NCI-H2196 (cell line): ENCODE data around the gene SLC35G3.
"Not testable (repeated sequence)": the region's sequence is repeated elsewhere in the genome, so short reads cannot be mapped to it uniquely, and the experiment has no call there.

Source experiments
- DNase-seq: peaks from one replicate; lab custom pipeline; 2025; ENCODE audit not compliant: unreplicated experiment; lab: John Stamatoyannopoulos, UW

SLC35G3 gene

GRCh38 chr17:35167046-35167445 is 27.1 kb downstream of the SLC35G3 start:
- DNase-seq = no peak

DNA sequence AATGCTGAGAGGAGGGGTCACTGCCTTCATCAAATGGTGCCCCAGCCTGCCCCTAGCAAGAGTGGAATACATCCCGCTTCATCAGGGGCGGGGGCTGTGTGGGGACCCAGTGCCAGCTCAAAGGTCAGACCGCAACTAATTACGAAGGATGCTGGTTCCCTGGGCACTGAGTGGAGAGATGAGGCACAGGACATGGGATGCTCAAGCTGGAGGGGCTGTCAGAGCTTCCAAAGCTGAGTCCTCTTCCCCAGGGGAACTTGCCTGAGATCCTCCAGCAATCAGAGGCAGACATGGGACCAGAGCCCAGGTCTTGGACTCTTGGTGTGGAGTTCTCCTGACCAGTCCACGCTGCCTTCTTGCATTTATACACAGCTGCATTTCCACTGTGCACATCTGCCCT is 27.7 kb downstream of the SLC35G3 start:
- DNase-seq = no peak

DNA sequence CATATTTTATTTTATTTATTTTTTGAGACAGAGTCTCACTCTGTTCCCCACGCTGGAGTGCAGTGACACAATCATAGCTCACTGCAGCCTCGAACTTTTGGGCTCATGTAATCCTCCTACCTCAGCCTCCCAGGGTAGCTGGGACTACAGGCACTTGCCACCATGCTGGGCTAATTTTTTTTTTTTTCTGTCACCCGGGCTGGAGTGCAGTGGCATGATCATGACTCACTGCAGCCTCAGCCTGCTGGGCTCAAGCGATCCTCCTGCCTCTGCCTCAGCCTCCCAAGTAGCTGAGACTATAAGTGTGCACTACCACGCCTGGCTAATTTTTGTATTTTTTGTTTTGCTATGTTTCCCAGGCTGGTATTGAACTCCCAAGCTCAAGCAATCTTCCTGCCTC is 29.5 kb downstream of the SLC35G3 start:
- no peak for DNase-seq

DNA sequence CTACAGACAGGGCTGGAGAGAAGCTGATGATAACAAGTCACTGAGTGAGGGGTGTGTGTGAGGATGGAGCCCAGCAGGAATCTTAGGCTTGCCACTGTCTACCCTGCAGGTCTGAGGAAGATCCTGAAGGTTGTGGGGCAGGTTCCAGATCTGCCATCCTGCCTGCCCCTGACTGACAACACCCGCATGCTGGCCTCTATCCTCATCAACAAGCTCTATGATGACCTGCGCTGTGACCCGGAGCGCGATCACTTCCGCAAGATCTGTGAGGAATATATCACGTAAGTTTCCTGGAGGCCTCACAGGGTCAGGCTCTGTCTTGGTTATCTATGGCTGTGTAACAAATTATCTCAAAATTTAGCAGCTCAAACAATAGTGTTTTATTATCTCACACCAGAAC is 30.3 kb downstream of the SLC35G3 start:
- no peak for DNase-seq

DNA sequence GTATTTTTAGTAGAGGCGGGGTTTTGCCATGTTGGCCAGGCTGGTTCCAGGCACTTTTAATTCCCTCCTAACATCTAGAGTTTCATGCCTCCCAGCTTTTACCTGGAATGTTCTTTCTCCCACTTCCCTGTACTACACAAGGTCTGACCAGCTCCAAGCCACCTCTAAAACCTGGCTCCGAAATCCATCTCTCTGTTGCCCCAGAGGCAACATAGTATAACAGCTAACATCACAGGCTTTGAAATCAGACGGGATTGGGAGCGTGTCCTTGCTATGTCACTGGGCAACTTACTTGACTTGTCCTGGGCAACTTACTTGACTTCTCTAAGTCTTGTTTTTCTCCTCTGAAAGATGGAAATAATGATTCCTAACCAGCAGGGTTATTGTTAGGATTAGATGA is 31.4 kb downstream of the SLC35G3 start:
- DNase-seq = no peak

DNA sequence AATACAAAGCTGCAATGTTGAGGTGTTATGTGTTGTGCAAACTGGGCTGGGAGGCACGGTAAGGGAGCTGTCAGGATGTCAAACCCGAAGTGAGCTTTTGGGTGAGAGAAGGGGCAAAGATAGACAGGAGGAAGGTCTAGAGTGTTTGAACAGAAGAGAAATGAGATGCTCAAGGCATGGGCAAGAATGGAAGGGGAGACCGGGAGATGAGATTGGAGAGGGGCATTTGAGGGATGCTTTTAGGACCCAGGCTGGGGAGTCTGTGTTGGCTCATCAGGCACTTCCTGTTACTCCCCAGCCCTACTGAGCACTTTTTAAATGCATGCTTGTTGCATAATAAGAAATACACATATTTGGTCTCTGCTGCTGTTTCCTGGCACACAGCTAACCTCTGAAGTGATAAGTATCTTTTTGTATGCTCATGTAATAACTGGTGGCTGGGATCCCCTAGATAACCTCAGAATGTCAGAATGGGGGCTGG is 32.9 kb downstream of the SLC35G3 start:
- no peak for DNase-seq

- DNase-seq = no peak
Measured at GRCh38 chr17:35160354-35161201, 33.6 kb downstream of the SLC35G3 start.

DNA sequence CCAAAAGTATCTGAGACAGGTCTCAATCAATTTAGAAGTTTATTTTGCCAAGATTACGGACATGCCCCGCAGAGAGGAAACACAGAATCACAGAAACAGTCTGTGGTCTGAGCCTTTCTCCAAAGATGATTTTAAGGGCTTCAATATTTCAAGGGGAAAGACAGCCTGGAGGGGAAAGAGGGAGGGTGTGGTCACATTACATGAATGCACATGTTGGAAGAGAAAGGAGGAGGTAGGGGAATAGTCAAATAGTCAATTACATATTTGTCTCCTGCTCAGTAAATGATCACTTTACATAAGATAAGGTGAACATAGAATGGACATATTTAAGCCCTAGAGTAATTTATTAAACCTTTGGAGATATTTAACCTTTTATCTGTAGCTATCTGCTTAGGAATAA is 34.3 kb downstream of the SLC35G3 start:
- DNase-seq = no peak

DNA sequence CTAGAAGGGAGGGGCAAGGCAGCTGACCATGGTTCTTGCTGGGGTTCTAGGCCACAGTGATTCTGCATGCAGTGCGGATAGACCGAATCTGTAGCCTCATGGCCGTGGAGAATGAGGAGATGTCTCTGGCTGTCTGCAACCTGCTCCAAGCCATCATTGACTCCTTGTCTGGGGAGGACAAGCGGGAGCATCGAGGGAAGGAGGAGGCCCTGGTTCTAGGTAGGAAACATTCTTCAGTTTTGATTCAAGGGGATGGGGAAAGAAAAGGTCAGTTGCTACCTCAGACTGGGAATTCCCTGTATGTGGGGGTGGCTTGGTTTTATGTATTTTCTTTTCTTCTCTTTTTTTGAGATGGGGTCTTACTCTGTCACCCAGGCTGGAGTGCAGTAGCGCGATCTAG is 38.9 kb downstream of the SLC35G3 start:
- DNase-seq = no peak

DNA sequence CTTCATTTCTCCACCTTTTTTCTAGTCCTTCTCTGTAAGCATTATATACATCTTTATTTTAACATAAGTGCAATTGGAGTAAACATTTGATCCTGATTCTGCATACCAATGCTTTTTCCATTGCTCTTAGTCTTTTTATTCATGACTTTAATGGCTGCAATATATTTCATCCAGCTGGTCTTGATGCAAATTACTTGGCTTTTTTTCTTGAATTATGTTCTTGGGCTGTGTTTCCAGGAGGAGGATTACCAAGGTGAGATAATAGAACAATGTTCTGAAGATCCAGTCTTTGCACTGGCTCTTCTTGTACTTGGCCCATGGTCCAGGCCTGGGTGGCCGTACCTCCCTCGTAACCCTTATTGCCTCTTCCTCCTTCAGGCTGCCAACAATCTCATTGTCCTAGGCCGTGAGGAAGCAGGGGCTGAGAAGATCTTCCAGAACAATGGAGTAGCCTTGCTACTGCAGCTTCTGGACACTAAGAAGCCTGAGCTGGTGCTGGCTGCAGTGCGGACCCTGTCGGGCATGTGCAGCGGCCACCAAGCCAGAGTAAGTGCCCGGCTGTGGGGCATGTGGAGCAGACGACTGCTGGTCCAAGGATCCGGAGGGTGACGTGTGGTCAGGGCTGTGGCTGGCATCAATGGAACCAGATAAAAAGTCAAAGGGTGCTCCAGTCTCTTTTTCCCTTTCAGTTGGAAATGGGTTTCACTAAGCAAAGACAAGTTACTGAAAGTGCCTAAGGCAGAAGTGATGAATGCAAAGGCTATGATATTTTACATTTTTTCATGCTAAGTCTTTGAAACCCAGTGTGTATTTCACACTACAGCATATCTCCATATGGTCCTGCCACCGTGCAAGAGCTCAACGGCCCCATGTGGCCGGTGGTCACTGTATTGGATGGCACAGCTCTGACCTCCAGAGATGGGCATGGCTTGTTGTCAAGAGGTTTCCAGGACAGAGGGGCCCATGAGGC is 39.7 kb downstream of the SLC35G3 start:
- no peak for DNase-seq

DNA sequence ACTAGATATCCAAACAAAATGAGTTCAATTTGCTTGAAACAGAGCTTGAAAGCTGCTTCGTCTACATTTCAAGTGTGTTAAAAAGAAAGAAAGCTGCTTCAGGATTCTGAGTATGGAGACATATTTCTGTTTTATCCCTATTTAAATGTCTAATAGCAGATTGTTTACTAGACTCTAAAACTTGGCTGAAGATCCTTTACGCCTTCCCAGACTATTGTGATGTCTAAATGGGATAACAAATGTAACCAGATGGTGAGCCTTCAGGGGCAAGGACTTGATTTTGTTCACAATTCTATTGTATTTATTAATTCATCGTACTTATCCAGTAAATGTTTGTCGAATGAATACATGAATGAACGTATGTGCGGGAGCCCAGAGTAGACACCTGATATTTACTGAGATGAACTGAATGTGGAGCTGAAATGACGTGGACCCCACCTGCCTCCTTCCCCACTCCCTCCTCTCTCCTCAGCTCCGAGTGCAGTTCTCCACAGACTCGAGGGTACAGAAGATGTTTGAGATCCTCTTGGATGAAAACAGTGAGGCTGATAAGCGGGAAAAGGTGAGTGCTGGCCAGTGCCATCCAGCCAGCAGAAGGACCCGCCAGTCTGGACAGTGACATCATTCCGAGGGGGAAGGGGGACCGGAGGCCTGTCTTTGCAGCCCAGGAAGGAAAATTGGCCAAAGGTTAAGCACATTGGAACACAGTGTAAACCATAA is 41.6 kb downstream of the SLC35G3 start:
- DNase-seq = no peak

- DNase-seq = not testable (repeated sequence)
Measured at GRCh38 chr17:35151080-35151479, 43.1 kb downstream of the SLC35G3 start.

DNA sequence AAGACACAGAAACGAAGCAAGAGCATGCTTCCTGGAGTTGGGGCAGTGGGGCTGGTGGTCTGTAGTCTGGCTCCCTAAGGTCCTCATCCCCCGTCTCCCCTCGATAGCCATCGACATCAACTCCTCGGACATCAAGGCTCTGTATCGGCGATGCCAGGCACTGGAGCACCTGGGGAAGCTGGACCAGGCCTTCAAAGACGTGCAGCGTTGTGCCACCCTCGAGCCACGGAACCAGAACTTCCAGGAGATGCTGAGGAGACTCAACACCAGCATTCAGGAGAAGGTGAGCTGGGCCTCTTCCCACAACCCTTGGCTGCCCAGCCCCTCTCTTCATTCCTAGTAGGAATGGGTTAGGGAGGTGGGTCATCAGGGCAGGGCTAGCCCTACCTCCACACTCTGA is 44.3 kb downstream of the SLC35G3 start:
- no peak for DNase-seq

GRCh38 chr17:35148144-35148543 is 46.0 kb downstream of the SLC35G3 start:
- no peak for DNase-seq

GRCh38 chr17:35147375-35147905 is 46.8 kb downstream of the SLC35G3 start, which contains the start of gene UNC45B:
Gene UNC45B, plus strand, starts transcription at chr17:35147817. Its CDS starts 447 bp downstream, at chr17:35148264.
- DNase-seq = no peak

DNA sequence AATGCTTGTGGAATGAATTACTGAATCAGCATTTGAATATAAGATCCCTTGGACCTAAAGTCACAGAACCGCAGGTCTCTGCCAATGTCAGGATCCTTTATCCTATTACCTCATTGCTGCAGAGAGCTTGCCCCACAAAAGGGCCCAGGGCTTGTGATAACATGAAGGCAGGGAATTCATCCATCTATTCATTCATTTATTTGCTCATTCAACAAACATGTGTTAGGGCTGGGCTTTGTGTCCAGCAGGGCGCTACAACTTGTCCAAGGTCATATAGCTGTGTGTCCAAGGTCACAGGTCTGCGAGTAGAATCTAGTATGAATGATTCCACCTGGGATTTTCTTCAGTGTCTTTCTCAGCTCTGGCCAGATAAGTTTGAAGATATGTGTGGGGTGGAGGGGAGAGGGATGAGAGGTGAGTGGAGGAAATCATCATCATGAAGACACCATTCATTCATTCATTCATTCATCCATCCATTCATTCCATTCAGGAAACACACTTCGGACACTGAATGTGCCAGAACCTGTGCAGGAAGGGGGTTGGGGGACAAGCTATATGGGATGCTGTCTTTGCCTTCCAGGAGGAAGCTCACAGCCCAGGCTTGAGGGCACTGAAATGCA is 47.9 kb downstream of the SLC35G3 start:
- DNase-seq = no peak

DNA sequence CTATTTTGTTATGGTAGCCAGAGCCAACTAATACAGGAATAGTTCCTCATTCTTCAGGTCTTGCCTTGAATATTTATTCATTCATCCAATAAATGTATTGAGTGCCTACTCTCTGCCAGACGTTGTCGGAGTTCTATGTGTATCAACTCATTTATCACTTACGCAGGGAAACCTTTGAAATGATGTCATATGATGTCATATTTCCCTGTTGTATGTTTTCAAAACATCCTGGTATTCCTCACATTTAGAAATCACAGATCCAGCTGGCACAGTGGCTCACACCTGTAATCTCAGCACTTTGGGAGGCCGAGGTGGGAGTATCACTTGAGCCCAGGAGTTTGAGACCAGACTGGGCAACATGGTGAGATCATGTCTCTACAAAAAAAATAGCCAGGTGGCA is 49.4 kb downstream of the SLC35G3 start:
- DNase-seq = no peak
